GM12873 (cell line): ENCODE data around the gene TMEM247.

Experiments
- CTCF ChIP-seq: IDR thresholded peaks from 2 replicates; pipeline ENCODE4 v1.5.1; 2012; ENCODE audit warnings: low read depth, mild to moderate bottlenecking, moderate library complexity, low read length, control low read depth; ENCODE audit not compliant: insufficient read depth; ENCODE audit errors: missing control alignments

The TMEM247 gene

GRCh38 chr2:46469700-46470099, 9.7 kb upstream of the TMEM247 start:
- TF ChIP-seq CTCF, result no peak

- TF ChIP-seq CTCF, result no peak
Observed at GRCh38 chr2:46470114-46470628, 9.2 kb upstream of the TMEM247 start.

GRCh38 chr2:46471019-46471583, 8.3 kb upstream of the TMEM247 start:
- TF ChIP-seq CTCF, result no peak

GRCh38 chr2:46471697-46472096, 7.7 kb upstream of the TMEM247 start:
- no peak for TF ChIP-seq CTCF

- TF ChIP-seq CTCF, result no peak
Observed at GRCh38 chr2:46477925-46478324, 1.4 kb upstream of the TMEM247 start.

GRCh38 chr2:46480562-46480961, 1.2 kb downstream of the TMEM247 start:
- no peak for TF ChIP-seq CTCF

GRCh38 chr2:46481198-46482193, 2.1 kb downstream of the TMEM247 start:
- no peak for TF ChIP-seq CTCF
